HepG2 (cell line): ENCODE data around the gene RP2. TPM values are rescaled to one million over a fixed set of nuclear protein-coding genes. Genes with fewer than 3 reads are reported as not detected.

Experiments used
- ATAC-seq: fragments of 200-7000 bp; cut with Tn5 transposase; 3 replicates; pipeline ENCODE4 v1.9.1; 2020; ENCODE audit warnings: mild to moderate bottlenecking, moderate library complexity
- BruUV-seq: library from RNA; stranded (reverse); fragments of 400-500 nt; replicated peaks from 2 replicates; lab custom pipeline; 2021; lab: Mats Ljungman, UMichigan
- CTCF ChIA-PET: fragments of 300-600 bp; formaldehyde crosslinking; extraction: SDS; loops from one replicate; lab custom pipeline; 2021; ENCODE audit warnings: low total read pairs, inconsistent platforms, low intra/inter-chr PET ratio; lab: Yijun Ruan, JAX
- POLR2A ChIA-PET: fragments of 350-600 bp; sonication (Branson Sonifier 250); formaldehyde crosslinking; loops from one replicate; lab custom pipeline; 2020; ENCODE audit warnings: antibody characterized with exemption, inconsistent platforms; lab: Yijun Ruan, JAX
- DNase-seq: peaks from one replicate; pipeline ENCODE4 v3.0.0-alpha.2; 2015; ENCODE audit warnings: low spot score
- FAIRE-seq: peaks from 3 replicates; lab custom pipeline; 2011; peaks lifted over from hg19 to GRCh38; lab: Jason Lieb, UNC
- H2AFZ ChIP-seq: one replicate; pipeline ENCODE4 v1.6.1; 2011; ENCODE audit warnings: low read length, inconsistent platforms
- H3K27ac ChIP-seq: fragments of 300-600 bp; 3 replicates; pipeline ENCODE4 v1.8.0; 2011; ENCODE audit warnings: mixed run types, mild to moderate bottlenecking, mixed read lengths, low read length, inconsistent platforms; ENCODE audit not compliant: insufficient read depth; ENCODE audit errors: extremely low read length
- H3K27me3 ChIP-seq, 2 experiments: fragments of 200-600 bp in 1 of 2; 2 replicates in 1 of 2; 3 replicates in 1 of 2; pipeline versions ENCODE4 v1.6.0 to v1.8.0; 2011; ENCODE audit warnings: low read length in 2 of 2, mild to moderate bottlenecking in 2 of 2, moderate library complexity in 2 of 2, inconsistent platforms in 1 of 2; ENCODE audit not compliant: insufficient read depth in 2 of 2, control insufficient read depth in 1 of 2
- H3K36me3 ChIP-seq, 2 experiments: fragments of 200-600 bp in 1 of 2; replicated peaks in 1 of 2; 2 replicates in 1 of 2; 3 replicates in 1 of 2; pipeline versions ENCODE4 v1.5.1 to v1.8.0; 2011; ENCODE audit warnings: low read length in 2 of 2, inconsistent platforms in 1 of 2; ENCODE audit not compliant: insufficient read depth in 2 of 2, control insufficient read depth in 1 of 2
- H3K4me1 ChIP-seq: 2 replicates; pipeline ENCODE4 v1.5.1; 2012; ENCODE audit warnings: low read length, inconsistent platforms; ENCODE audit not compliant: insufficient read depth
- H3K4me2 ChIP-seq: 2 replicates; pipeline ENCODE4 v1.6.0; 2011; ENCODE audit warnings: low read depth, low read length, inconsistent platforms
- H3K4me3 ChIP-seq, 3 experiments: fragments of 200-600 bp in 1 of 3; sonication (generic), shearing (Covaris generic) in 1 of 3; replicated peaks in 1 of 3; 2 replicates each; pipeline ENCODE4 v1.5.1; 2011 to 2016; ENCODE audit warnings: low read length in 3 of 3, inconsistent platforms in 2 of 3, low read depth in 2 of 3, mild to moderate bottlenecking in 2 of 3, control low read depth in 1 of 3, mixed read lengths in 1 of 3; ENCODE audit not compliant: insufficient read depth in 1 of 3
- H3K79me2 ChIP-seq: one replicate; pipeline ENCODE4 v1.6.1; 2011; ENCODE audit warnings: low read length, inconsistent platforms; ENCODE audit not compliant: insufficient read depth
- H3K9ac ChIP-seq: 2 replicates; pipeline ENCODE4 v1.6.0; 2011; ENCODE audit warnings: mild to moderate bottlenecking, low read depth, low read length, inconsistent platforms; ENCODE audit not compliant: insufficient read depth
- H3K9me3 ChIP-seq: 2 replicates; pipeline ENCODE4 v1.5.1; 2012; ENCODE audit warnings: mild to moderate bottlenecking, low read length
- H4K20me1 ChIP-seq: 2 replicates; pipeline ENCODE4 v1.6.0; 2011; ENCODE audit warnings: inconsistent platforms, mild to moderate bottlenecking, low read length, moderate library complexity; ENCODE audit not compliant: insufficient read depth
- HNRNPL ChIP-seq: fragments of 200-400 bp; formaldehyde crosslinking; IDR thresholded peaks from 2 replicates; pipeline ENCODE4 v1.6.1; 2017; ENCODE audit warnings: mild to moderate bottlenecking, low read depth, low read length
- RBAK ChIP-seq: sonication (generic); formaldehyde crosslinking; IDR thresholded peaks from 2 replicates; pipeline ENCODE4 v1.5.1; 2020; ENCODE audit warnings: mild to moderate bottlenecking, missing genetic modification reagents
- SETDB1 ChIP-seq: sonication (generic); formaldehyde crosslinking; IDR thresholded peaks from 2 replicates; pipeline ENCODE4 v1.5.1; 2020; ENCODE audit warnings: missing genetic modification reagents, mild to moderate bottlenecking, borderline replicate concordance
- SNAI1 ChIP-seq: sonication (generic); formaldehyde crosslinking; IDR thresholded peaks from 2 replicates; pipeline ENCODE4 v1.5.0; 2020; ENCODE audit warnings: mild to moderate bottlenecking, missing genetic modification reagents, borderline replicate concordance
- ZBTB21 ChIP-seq: sonication (generic); formaldehyde crosslinking; IDR thresholded peaks from 2 replicates; pipeline ENCODE4 v1.4.0; 2020; ENCODE audit warnings: missing genetic modification reagents
- ZNF253 ChIP-seq: sonication (generic); formaldehyde crosslinking; IDR thresholded peaks from 2 replicates; pipeline ENCODE4 v1.8.0; 2022; ENCODE audit warnings: mild to moderate bottlenecking, missing genetic modification reagents, borderline replicate concordance
- ZNF326 ChIP-seq: sonication (generic); formaldehyde crosslinking; IDR thresholded peaks from 2 replicates; pipeline ENCODE4 v1.4.0; 2020; ENCODE audit warnings: missing genetic modification reagents, borderline replicate concordance
- ZNF616 ChIP-seq: sonication (generic); formaldehyde crosslinking; IDR thresholded peaks from 2 replicates; pipeline ENCODE4 v1.5.0; 2020; ENCODE audit warnings: low read depth, mild to moderate bottlenecking, missing genetic modification reagents
- ZNF678 ChIP-seq: sonication (generic); formaldehyde crosslinking; IDR thresholded peaks from 2 replicates; pipeline ENCODE4 v1.4.0; 2020; ENCODE audit warnings: mild to moderate bottlenecking, missing genetic modification reagents
- WGBS: methylation state at CpG from one replicate; pipeline ENCODE4 v1.1.6; 2017; ENCODE audit warnings: low lambda C conversion rate; 5-methylcytosine and 5-hydroxymethylcytosine counted together
- in situ Hi-C: cut with HindIII; loops from 2 replicates; pipeline ENCODE4 v1.10.0; 2017; ENCODE audit warnings: low pct_unique_long_range_greater_than_20kb; ENCODE audit not compliant: extremely low pct_ligation_motif_present
- intact Hi-C: fragments of 100-400 bp; cut with micrococcal nuclease; formaldehyde crosslinking; loops from one replicate; pipeline ENCODE4 v1.10.0; 2022; ENCODE audit not compliant: unreplicated experiment
- polyA plus RNA-seq, 8 experiments: library from polyadenylated mRNA; depleted of rRNA in 3 of 8; stranded (reverse) in 7 of 8; unstranded in 1 of 8; fragments of >200 nt; fragmentation: Illumina TruSeq in 4 of 8; extraction: Trizol in 4 of 8; gene quantifications; 2 replicates each; pipeline versions ENCODE4 v1.2.1 to v1.2.3, GENCODE V29; 2011 to 2016; ENCODE audit warnings: low read depth in 4 of 8, missing spikeins in 1 of 8, mixed read lengths in 1 of 8; ENCODE audit not compliant: insufficient read depth in 1 of 8
- total RNA-seq, 5 experiments: library from RNA; depleted of rRNA; stranded (reverse); fragments of >200 nt; fragmentation: Illumina TruSeq; extraction: Trizol; gene quantifications; 2 replicates each; pipeline ENCODE4 v1.2.3, GENCODE V29; 2016; ENCODE audit warnings: low read depth in 1 of 5
- TF ChIP-seq, protein P1 (sequence below): sonication (generic); formaldehyde crosslinking; IDR thresholded peaks from 2 replicates; pipeline ENCODE4 v1.4.0; 2020; ENCODE audit warnings: mild to moderate bottlenecking, low read depth, missing genetic modification reagents

The RP2 gene
- total and polyA plus RNA-seq, 2 of the 13 experiments (the other 11 are each of a cell fraction or from before 2014, with no cell fraction given): 5.0 to 9.9 TPM

DNA sequence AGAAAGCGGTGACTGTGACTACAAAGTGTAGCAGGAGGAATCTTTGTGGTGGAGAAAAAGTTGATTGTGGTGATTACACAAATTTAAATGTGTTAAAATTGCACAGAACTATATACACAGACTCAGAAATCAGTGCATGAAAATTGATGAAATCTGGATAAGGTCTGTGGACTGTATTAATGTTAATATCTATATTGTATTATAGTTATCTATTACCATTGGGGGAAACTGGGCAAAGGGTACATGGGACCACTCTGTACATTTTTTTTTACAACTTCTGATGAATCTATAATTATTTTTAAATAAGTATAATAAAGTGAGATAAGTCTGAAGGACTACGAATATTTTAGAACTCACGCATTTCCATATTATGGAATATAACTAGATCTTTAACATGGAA is 73.6 kb downstream of the RP2 start:
- no TSS peak for BruUV-seq
- intact Hi-C loops: no loop called here
- Histone ChIP-seq H3K27ac (no peak overlapping the region), H3K4me2 (no peak overlapping the region), H3K79me2 (peaks cover 20% of the 10 kb centered on the region), H2AFZ (no peak overlapping the region), H3K4me3 (no peak overlapping the region), H3K9me3 (no peaks in the 10 kb centered on the region)
- ATAC-seq: no peak
- CTCF ChIA-PET: no interaction called here
- TF ChIP-seq SETDB1 (CRISPR knock-in tag) (no peak), SNAI1 (no peak), ZBTB21 (no peak), ZNF616 (CRISPR knock-in tag) (no peak), ZNF326 (CRISPR knock-in tag) (no peak), ZNF678 (CRISPR knock-in tag) (no peak), RBAK (no peak), ZNF253 (CRISPR knock-in tag) (no peak), HNRNPL (no peak)
- TF ChIP-seq, protein P1, sequence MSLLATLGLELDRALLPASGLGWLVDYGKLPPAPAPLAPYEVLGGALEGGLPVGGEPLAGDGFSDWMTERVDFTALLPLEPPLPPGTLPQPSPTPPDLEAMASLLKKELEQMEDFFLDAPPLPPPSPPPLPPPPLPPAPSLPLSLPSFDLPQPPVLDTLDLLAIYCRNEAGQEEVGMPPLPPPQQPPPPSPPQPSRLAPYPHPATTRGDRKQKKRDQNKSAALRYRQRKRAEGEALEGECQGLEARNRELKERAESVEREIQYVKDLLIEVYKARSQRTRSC (CRISPR knock-in tag): no peak
- TF ChIP-seq, all 625 proteins: peak for 0
- DNase-seq (no peak), FAIRE-seq (no peak)
- Histone ChIP-seq H4K20me1 (no peaks in the 10 kb centered on the region), H3K36me3 (no peaks in the 10 kb centered on the region), H3K27me3 (no peaks in the 10 kb centered on the region), H3K4me1 (peaks cover 21% of the 10 kb centered on the region), H3K9ac (no peak overlapping the region)
- in situ Hi-C loops: loop anchor here (5.0 kb wide), 1 partner anchor 182 kb away; no protein-coding TSS in a partner anchor
- WGBS: 98% methylated on average over 3 of the region's 3 CpGs
- POLR2A ChIA-PET: no interaction called here
